ENCODE measurements around the gene CACTIN. TPM values are rescaled to one million over a fixed set of nuclear protein-coding genes. Genes with fewer than 3 reads are reported as not detected.

CACTIN gene
- polyA plus RNA-seq, 1 of the 3 experiments (the other 2 are of a cell fraction) = 36.4 TPM

DNA sequence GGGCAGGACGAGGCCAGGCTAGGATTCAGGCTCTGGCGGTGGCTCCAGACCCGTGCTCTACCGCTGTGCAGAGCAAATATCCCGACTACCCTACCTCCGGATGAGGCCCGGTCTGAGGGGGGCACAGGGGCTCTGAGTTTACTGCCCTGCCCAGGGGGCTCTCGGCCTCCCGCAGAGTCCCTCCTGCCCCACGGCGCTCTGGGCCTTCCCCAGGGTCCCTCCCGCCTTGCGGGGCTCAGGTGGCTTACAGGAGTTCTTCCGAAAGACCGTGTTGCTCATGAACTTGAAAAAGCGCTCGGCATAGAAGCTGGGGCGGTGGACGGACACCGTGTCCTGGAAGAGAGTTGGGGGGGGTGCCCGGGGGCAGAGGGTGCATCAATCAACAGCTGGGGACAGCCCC is 19.1 kb upstream of the CACTIN start:
- no peak overlapping the region for H2AFZ ChIP-seq (ENCODE audit: low read depth)
- no peaks in the 10 kb centered on the region for H3K79me2 ChIP-seq (ENCODE audit: insufficient read depth)
- no peaks in the 10 kb centered on the region for H4K20me1 ChIP-seq (ENCODE audit: insufficient read depth)
- no peaks in the 10 kb centered on the region for H3K4me1 ChIP-seq (ENCODE audit: control insufficient read depth in 1 of 2, insufficient read depth in 2 of 2, low read depth in 1 of 2, low read length in 1 of 2)
- no peak overlapping the region for H3K27ac ChIP-seq (ENCODE audit: low read depth in 2 of 2, low read length in 1 of 2)
- no peak overlapping the region for H3K4me3 ChIP-seq (ENCODE audit: low read depth in 2 of 2, low read length in 1 of 2)
- CTCF ChIA-PET = interaction anchor here (2.3 kb wide), 1 partner anchor 20 kb away, joined by 9 read pairs; no protein-coding TSS in a partner anchor
- no peaks in the 10 kb centered on the region for H3K27me3 ChIP-seq (ENCODE audit: insufficient read depth)
- no peak overlapping the region for H3K9ac ChIP-seq
- H3K9me2 ChIP-seq = no peaks in the 10 kb centered on the region
- H3F3A ChIP-seq (replicated peaks; ENCODE audit: insufficient read depth) = no peaks in the 10 kb centered on the region
- H3K36me3 ChIP-seq (replicated peaks in 1 of 2; ENCODE audit: control insufficient read depth in 1 of 2, insufficient read depth in 2 of 2, low read length in 1 of 2) = peaks cover 0 to 11% of the 10 kb centered on the region in 2 experiments
- POLR2A ChIA-PET = no interaction called here
- DNase-seq = no peak
- TF ChIP-seq TAF1 (IDR thresholded peaks at IDR 0.05; ENCODE audit: borderline replicate concordance, low read depth, low read length) (no peak), ELF1 (IDR thresholded peaks at IDR 0.05) (no peak), RXRA (IDR thresholded peaks at IDR 0.05; ENCODE audit: borderline replicate concordance, low read depth) (no peak), RAD21 (IDR thresholded peaks at IDR 0.05; ENCODE audit: low read length) (no peak), NRF1 (IDR thresholded peaks at IDR 0.05; ENCODE audit: low read depth, low read length) (no peak)
- no peaks in the 10 kb centered on the region for H3K9me3 ChIP-seq
- 89% methylated on average over 14 of the region's 21 CpGs for WGBS (ENCODE audit: low lambda C conversion rate)
- no peak overlapping the region for H3K4me2 ChIP-seq

GRCh38 chr19:3645067-3645396 is 18.4 kb upstream of the CACTIN start:
- Histone ChIP-seq H3F3A (replicated peaks; ENCODE audit: insufficient read depth) (no peaks in the 10 kb centered on the region), H3K4me3 (ENCODE audit: low read depth in 2 of 2, low read length in 1 of 2) (no peak overlapping the region)

More at GRCh38 chr19:3645067-3645396, 18.4 kb upstream of the CACTIN start:
- CTCF ChIA-PET = no interaction called here
- no peaks in the 10 kb centered on the region for H3K4me1 ChIP-seq (ENCODE audit: control insufficient read depth in 1 of 2, insufficient read depth in 2 of 2, low read depth in 1 of 2, low read length in 1 of 2)
- H3K9ac ChIP-seq = no peak overlapping the region
- TF ChIP-seq NRF1 (IDR thresholded peaks at IDR 0.05; ENCODE audit: low read depth, low read length) = no peak
- no peak for TF ChIP-seq USF1 (IDR thresholded peaks at IDR 0.05; ENCODE audit: borderline replicate concordance, low read depth)
- TF ChIP-seq RAD21 (IDR thresholded peaks at IDR 0.05; ENCODE audit: low read length) = no peak
- TF ChIP-seq ELF1 (IDR thresholded peaks at IDR 0.05) = no peak
- TF ChIP-seq, protein P1, sequence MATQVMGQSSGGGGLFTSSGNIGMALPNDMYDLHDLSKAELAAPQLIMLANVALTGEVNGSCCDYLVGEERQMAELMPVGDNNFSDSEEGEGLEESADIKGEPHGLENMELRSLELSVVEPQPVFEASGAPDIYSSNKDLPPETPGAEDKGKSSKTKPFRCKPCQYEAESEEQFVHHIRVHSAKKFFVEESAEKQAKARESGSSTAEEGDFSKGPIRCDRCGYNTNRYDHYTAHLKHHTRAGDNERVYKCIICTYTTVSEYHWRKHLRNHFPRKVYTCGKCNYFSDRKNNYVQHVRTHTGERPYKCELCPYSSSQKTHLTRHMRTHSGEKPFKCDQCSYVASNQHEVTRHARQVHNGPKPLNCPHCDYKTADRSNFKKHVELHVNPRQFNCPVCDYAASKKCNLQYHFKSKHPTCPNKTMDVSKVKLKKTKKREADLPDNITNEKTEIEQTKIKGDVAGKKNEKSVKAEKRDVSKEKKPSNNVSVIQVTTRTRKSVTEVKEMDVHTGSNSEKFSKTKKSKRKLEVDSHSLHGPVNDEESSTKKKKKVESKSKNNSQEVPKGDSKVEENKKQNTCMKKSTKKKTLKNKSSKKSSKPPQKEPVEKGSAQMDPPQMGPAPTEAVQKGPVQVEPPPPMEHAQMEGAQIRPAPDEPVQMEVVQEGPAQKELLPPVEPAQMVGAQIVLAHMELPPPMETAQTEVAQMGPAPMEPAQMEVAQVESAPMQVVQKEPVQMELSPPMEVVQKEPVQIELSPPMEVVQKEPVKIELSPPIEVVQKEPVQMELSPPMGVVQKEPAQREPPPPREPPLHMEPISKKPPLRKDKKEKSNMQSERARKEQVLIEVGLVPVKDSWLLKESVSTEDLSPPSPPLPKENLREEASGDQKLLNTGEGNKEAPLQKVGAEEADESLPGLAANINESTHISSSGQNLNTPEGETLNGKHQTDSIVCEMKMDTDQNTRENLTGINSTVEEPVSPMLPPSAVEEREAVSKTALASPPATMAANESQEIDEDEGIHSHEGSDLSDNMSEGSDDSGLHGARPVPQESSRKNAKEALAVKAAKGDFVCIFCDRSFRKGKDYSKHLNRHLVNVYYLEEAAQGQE (IDR thresholded peaks at IDR 0.05; ENCODE audit: low read depth, low read length) = no peak
- TF ChIP-seq FOXM1 (IDR thresholded peaks at IDR 0.05; ENCODE audit: low read depth) = no peak
- no peak for TF ChIP-seq FOSL2 (IDR thresholded peaks at IDR 0.05; ENCODE audit: borderline replicate concordance, low read depth)
- TF ChIP-seq GABPA (IDR thresholded peaks at IDR 0.05; ENCODE audit: low read depth) = no peak
- TF ChIP-seq RXRA (IDR thresholded peaks at IDR 0.05; ENCODE audit: borderline replicate concordance, low read depth) = no peak
- TF ChIP-seq GATA2 (CRISPR knock-in tag; IDR thresholded peaks at IDR 0.05) = no peak
- TF ChIP-seq TEAD4 (IDR thresholded peaks at IDR 0.05; ENCODE audit: borderline replicate concordance, insufficient read depth) = no peak
- no peak for TF ChIP-seq CHD2 (IDR thresholded peaks at IDR 0.05; ENCODE audit: low read length, partially characterized antibody)
- TF ChIP-seq RCOR1 (IDR thresholded peaks at IDR 0.05; ENCODE audit: low read length) = no peak
- H2AFZ ChIP-seq (ENCODE audit: low read depth) = no peak overlapping the region
- no peaks in the 10 kb centered on the region for H3K79me2 ChIP-seq (ENCODE audit: insufficient read depth)
- DNase-seq = no peak
- H3K36me3 ChIP-seq (replicated peaks in 1 of 2; ENCODE audit: control insufficient read depth in 1 of 2, insufficient read depth in 2 of 2, low read length in 1 of 2) = peaks cover 0 to 11% of the 10 kb centered on the region in 2 experiments
- H3K27ac ChIP-seq (ENCODE audit: low read depth in 2 of 2, low read length in 1 of 2) = no peak overlapping the region
- POLR2A ChIA-PET = no interaction called here
- no peaks in the 10 kb centered on the region for H4K20me1 ChIP-seq (ENCODE audit: insufficient read depth)
- 80% methylated on average over 9 of the region's 11 CpGs for WGBS (ENCODE audit: low lambda C conversion rate)
- no peaks in the 10 kb centered on the region for H3K27me3 ChIP-seq (ENCODE audit: insufficient read depth)
- H3K9me2 ChIP-seq = no peaks in the 10 kb centered on the region
- no peak overlapping the region for H3K4me2 ChIP-seq
- no peaks in the 10 kb centered on the region for H3K9me3 ChIP-seq
